NCI-H2081 treated with DMSO at 0.1 percent for 48 hours (cell line): ENCODE results near the gene MYCN.
"Not testable (repeated sequence)": the region's sequence is repeated elsewhere in the genome, so short reads cannot be mapped to it uniquely, and the experiment has no call there.

Experiments
- DNase-seq: peaks from one replicate; lab custom pipeline; 2025; lab: John Stamatoyannopoulos, UW

The MYCN gene

DNA sequence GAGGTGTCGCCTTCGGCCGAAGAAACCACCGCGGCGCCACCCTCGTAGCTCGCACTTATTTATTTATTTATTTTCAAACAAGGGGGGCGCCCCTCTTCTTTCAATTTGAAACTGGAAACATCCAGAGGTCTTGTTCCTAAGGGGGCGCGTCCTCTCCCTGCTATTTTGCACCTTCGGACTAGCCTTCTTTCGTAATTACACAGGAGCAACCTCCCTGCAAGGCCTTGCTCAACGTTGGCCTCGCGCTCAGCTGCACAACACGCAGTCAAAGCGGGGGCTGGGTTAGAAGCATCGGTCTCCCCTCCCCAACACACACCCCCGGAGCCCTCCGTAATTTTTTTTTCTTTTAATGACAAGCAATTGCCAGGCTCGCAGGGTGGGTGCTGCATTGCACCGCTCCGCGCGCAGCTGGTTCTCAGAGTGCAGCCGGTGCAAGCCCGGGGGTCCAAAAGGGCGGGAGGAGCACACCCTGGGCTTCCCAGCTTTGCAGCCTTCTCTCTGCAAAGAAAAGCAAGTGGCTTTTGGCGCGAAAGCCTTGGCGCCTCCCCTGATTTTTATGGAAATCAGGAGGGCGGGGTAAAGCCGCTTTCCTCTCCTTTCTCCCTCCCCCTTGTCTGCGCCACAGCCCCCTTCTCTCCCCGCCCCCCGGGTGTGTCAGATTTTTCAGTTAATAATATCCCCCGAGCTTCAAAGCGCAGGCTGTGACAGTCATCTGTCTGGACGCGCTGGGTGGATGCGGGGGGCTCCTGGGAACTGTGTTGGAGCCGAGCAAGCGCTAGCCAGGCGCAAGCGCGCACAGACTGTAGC lies at the start of gene MYCN:
MYCN (plus strand) TSS at position 697 of the 807 bp plus-strand sequence. CDS start 1,515 bp downstream, outside the sequence.
- no peak for DNase-seq

GRCh38 chr2:15890936-15891905 lies 49.1 kb upstream of the MYCN start:
- DNase-seq, result no peak

DNA sequence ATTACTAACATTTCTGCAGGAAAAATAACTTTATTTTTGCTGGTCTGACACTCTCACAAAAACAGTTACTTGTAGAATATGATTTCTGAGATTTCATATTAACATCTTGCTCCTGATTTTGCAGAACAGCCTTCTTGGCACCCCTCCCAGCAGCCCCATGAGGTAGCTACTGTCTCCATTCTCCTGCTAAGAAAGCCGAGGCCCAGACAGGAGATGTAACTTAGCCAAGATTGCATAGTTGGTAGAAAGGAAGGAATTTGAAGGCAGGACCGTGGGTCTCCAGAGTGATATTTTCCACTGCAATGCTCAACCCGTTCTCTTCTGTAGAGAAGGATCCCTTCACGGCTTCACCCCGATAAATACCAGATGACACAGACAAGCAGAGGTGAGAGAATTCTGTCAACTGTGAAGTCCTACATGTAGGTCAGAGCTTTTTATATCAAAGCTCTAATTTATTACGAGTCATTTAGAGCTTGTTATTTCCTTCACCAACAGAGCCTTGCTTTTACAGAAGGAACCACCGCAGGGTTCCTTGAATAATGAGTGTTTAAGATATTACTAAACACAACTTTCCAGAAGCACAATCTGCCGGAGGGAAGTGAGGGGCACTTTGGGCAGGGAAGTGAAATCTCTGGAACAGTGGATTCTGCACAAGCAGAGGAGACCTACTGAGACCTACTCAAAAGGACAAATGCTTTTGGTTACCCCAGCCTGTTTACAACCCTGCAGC lies 48.0 kb upstream of the MYCN start:
- no peak for DNase-seq

GRCh38 chr2:15893085-15893484 lies 47.3 kb upstream of the MYCN start:
- DNase-seq, result no peak

DNA sequence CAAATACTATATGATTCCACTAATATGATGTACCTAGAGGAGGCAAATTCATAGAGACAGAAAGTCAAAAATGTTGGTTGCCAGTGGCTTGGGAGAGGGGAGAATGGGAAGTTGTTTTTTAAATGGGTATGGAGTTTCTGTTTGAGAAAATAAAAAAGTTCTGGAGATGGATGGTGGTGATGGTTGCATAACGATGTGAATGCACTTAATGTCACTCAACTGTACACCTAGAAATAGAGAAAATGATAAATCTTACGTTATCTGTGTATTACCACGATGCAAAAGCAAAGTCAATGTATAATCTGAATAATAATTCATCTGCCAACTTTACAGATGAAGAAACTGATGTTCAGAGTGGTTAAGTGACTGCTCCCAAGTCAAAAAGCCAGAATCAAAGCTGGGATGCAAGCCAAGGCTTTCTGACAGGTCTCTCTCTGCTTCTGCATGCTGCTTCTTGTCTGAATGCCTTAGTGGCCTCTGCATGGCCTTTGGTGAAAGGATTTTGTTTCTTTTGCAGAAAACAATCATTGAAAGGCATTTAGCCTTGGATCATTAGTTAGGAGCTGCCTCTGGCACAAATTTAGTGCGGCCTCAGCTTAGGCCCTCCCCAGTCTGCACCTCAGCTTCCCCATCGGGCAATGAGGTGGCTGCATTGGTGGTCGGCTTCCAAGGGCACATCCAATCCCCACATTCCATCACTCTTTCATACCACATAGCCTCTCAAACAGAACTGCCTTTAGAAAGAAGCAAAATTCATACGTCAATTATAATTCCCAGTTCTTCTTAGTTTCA lies 46.5 kb upstream of the MYCN start:
- DNase-seq, result no peak

- DNase-seq, result no peak
Observed at GRCh38 chr2:15894481-15895144, 45.7 kb upstream of the MYCN start.

- no peak for DNase-seq
Observed at GRCh38 chr2:15895615-15896469, 44.5 kb upstream of the MYCN start.

DNA sequence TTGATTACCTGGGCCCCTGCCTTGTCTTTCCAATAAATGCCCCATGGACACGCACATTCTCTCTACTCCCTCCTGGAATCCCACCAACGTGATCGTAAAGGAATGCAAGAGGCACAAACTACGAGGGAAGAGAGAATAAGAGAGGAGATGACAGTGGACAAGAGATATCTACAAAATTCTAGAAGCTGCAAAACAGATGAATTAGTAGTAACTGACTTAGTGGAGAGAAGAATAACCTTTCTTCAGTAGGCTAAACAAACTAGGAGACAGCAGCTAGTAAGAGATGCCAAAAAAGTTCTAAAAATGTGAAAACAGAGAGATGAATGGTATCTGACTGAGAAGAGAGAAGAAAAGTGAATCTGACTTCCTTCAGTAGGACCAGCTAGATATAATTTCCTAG lies 43.5 kb upstream of the MYCN start:
- no peak for DNase-seq

- no peak for DNase-seq
Observed at GRCh38 chr2:15897431-15898098, 42.8 kb upstream of the MYCN start.

DNA sequence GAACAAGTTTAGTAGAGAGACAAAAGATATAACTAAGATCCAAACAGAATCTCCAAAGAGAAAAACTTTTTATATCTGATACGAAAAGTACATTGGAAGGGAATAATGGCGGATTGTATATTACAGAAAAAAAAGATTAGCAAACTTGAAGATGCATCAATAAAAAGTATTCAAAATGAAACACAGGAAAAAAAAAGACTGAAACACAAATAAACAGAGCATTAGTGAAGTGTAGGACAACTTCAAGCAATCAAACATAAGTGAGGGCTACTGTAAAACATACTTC lies 41.1 kb upstream of the MYCN start:
- DNase-seq, result no peak

GRCh38 chr2:15899751-15900493 lies 40.4 kb upstream of the MYCN start:
- DNase-seq, result no peak

DNA sequence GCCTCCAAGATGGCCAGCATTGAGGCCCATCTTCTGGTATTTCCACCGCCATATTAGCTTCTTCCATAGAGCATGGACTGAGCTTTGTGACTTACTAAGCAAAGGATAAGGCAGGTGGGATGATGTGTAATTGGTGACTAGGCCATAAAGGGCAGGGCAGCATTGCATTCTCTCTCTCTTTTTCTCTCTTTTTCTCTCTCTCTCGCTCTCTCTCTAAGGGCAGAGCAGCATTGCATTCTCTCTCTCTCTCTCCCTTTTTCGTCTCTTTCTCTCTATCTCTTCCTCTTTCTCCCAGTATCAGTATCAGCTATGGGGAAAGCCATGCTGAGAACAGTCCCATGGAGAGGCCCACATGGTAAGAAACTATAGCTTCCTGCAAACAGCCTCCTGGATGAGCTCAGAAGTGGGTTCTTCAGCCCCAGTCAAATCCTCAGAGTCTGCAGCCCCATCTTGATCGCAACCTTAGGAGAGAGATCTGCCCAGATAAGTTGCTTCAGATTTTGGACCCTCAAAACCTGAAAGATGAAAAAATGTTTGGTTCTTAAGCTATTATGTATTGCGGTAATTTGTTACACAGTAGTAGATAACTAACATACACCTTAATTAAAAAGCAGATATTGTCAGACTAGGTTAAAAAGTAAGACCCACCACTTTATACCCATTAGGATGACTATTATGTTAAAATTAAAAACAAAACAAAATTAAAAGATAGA lies 39.1 kb upstream of the MYCN start:
- no peak for DNase-seq

DNA sequence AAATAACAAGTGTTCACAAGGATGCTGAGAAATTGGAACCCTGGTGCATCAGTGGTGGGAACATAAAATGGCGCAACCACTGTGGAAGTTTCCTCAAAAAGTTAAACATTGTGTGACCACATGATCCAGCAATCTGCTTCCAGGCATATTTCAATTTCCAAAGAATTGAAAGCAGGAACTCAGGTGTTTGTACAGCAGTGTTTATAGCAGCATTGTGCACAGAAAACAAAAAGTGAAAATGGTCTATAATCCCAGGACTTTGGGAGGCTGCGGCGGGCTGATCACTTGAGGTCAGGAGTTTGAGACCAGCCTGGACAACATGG lies 38.6 kb upstream of the MYCN start:
- DNase-seq, result no peak

- DNase-seq, result not testable (repeated sequence)
Observed at GRCh38 chr2:15903910-15904309, 36.4 kb upstream of the MYCN start.

GRCh38 chr2:15905267-15905645 lies 35.1 kb upstream of the MYCN start:
- no peak for DNase-seq

DNA sequence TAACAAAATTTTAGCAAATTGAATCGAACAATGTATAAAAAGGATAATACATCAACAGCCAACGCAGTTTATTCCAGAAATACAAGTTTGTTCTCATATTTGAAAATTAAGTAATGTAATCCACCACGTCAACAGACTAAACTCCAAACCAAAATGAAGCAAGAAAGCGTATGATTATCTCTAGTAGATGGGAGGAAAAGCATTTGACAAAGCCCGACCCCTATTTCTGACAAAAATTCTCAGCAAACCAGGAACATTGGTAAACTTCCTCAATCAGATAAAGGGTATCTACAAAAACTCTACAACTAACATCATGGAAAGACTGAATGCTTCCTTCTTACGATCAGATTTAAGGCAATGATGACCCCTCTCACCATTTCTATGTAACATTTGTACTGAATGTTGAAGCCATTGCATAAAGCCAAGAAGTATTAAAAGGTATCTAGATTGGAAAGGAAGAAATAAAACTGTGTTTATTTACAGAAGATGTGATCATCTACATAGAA lies 34.3 kb upstream of the MYCN start:
- no peak for DNase-seq

GRCh38 chr2:15906778-15907177 lies 33.6 kb upstream of the MYCN start:
- no peak for DNase-seq
